Kidney (tissue), 14 donors: ENCODE measurements around the gene PEX14. TPM values are rescaled to one million over a fixed set of nuclear protein-coding genes. Genes with fewer than 3 reads are reported as not detected.

ENCODE experiments used
- DNase-seq, 5 donors: peaks; one replicate each; pipeline ENCODE4 v3.0.0-alpha.2; 2013 to 2020
- FAIRE-seq: peaks from 2 replicates; lab custom pipeline; 2012; peaks lifted over from hg19 to GRCh38; lab: Jason Lieb, UNC
- H3K27ac ChIP-seq, 2 donors: one replicate each; pipeline ENCODE4 v1.7.0; 2013; ENCODE audit warnings: low read depth in 2 of 2, low read length in 2 of 2, inconsistent platforms in 1 of 2
- H3K27me3 ChIP-seq: one replicate; pipeline ENCODE4 v1.7.1; 2013; ENCODE audit warnings: low read length, inconsistent platforms; ENCODE audit not compliant: control insufficient read depth, insufficient read depth
- H3K36me3 ChIP-seq, 3 donors: one replicate each; pipeline versions ENCODE4 v1.7.0 to v1.7.1; 2013; ENCODE audit warnings: low read length in 3 of 3, control low read depth in 1 of 3, inconsistent platforms in 1 of 3; ENCODE audit not compliant: insufficient read depth in 3 of 3, control insufficient read depth in 2 of 3
- H3K4me1 ChIP-seq, 3 donors: one replicate each; pipeline versions ENCODE4 v1.7.0 to v1.7.1; 2013; ENCODE audit warnings: low read length in 3 of 3, inconsistent platforms in 1 of 3, low read depth in 1 of 3; ENCODE audit not compliant: control insufficient read depth in 2 of 3, insufficient read depth in 2 of 3
- H3K4me3 ChIP-seq, 3 donors: one replicate each; pipeline versions ENCODE4 v1.7.0 to v1.8.1; 2013; ENCODE audit warnings: low read length in 3 of 3, control low read depth in 1 of 3, inconsistent platforms in 1 of 3
- H3K9ac ChIP-seq, 3 donors: one replicate each; pipeline versions ENCODE4 v1.7.0 to v1.7.1; 2013; ENCODE audit warnings: low read length in 3 of 3, control low read depth in 1 of 3, inconsistent platforms in 1 of 3
- H3K9me3 ChIP-seq, 3 donors: one replicate each; pipeline versions ENCODE4 v1.7.0 to v1.7.1; 2013; ENCODE audit warnings: low read length in 3 of 3, control low read depth in 1 of 3, inconsistent platforms in 1 of 3; ENCODE audit not compliant: control insufficient read depth in 2 of 3, insufficient read depth in 1 of 3
- intact Hi-C: fragments of 100-400 bp; cut with DNase I; formaldehyde crosslinking; loops from one replicate; pipeline ENCODE4 v1.11.1; 2022
- polyA plus RNA-seq: library from polyadenylated mRNA; stranded (reverse); fragments of 350-450 nt; fragmentation: Illumina TruSeq; extraction: RNeasy Lipid Tissue Mini Kit (QIAGEN cat#74804); gene quantifications from one replicate; pipeline ENCODE4 v1.2.3, GENCODE V29; 2014; ENCODE audit warnings: low read depth, low replicate concordance; ENCODE audit not compliant: insufficient read depth
- total RNA-seq: library from RNA; stranded (reverse); fragmentation: NEBNext Ultra II Directional; extraction: Animal tissue kit (Norgen Biotek cat#: 25700); gene quantifications from one replicate; pipeline ENCODE4 v1.2.1, GENCODE V29; 2021
- TF ChIP-seq, protein P1 (sequence below): IDR thresholded peaks from 3 replicates; pipeline ENCODE4 v1.5.1; 2012; ENCODE audit warnings: mild to moderate bottlenecking, moderate library complexity, borderline replicate concordance; ENCODE audit not compliant: insufficient read depth; ENCODE audit errors: extremely low read depth
- donor health status: control.
- donor health status: control.
- donor health status: control.
- donor health status: control.
- donor health status: control.
- donor health status: DM: yes; HTN: yes; CAD: no.
- donor health status: Normal renal cell carcinoma (clear cell type).

Gene PEX14
- total and polyA plus RNA-seq, 2 donors from 2014 or later = 22.8 to 25.8 TPM

DNA sequence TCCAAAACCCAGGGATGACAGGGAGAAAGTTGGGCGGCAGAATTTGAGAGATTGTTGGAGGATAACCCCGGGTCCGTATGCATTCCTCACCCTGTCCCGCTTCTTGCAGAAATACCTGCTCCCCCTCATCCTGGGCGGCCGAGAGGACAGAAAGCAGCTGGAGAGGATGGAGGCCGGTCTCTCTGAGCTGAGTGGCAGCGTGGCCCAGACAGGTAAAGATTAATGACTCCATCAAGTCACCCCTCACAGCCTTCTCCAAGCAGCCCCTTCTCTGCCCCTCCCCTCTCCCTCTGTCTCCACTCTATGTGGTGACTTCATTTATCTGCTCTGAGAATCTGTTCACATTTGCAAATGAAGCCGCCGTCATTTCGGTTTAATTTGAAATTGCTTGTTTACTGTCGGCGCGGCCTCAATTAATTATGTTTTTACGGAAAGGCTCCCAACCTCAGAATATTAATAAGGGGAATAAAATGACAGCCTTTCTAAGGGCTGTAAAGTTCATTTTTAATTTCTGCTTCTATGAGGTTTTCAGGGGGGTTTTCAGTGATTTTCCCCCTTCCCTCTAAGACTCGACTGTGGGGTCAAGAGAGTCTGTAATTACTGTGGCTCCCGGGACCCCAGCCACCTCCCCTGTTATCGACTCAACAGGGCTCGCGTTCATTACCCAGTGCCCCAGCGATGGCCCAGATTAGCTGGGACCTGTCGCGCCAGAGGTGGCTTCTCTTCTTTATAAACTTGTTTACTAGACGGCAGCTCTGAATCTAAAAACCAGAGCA lies 148.3 kb downstream of the PEX14 start:
- no peak overlapping the region for H3K27ac ChIP-seq
- no peak for FAIRE-seq
- intact Hi-C loops = no loop called here
- no peaks in the 10 kb centered on the region for H3K27me3 ChIP-seq
- peaks cover 0 to 7% (median 0%) of the 10 kb centered on the region in 3 donors for H3K36me3 ChIP-seq
- TF ChIP-seq, protein P1, sequence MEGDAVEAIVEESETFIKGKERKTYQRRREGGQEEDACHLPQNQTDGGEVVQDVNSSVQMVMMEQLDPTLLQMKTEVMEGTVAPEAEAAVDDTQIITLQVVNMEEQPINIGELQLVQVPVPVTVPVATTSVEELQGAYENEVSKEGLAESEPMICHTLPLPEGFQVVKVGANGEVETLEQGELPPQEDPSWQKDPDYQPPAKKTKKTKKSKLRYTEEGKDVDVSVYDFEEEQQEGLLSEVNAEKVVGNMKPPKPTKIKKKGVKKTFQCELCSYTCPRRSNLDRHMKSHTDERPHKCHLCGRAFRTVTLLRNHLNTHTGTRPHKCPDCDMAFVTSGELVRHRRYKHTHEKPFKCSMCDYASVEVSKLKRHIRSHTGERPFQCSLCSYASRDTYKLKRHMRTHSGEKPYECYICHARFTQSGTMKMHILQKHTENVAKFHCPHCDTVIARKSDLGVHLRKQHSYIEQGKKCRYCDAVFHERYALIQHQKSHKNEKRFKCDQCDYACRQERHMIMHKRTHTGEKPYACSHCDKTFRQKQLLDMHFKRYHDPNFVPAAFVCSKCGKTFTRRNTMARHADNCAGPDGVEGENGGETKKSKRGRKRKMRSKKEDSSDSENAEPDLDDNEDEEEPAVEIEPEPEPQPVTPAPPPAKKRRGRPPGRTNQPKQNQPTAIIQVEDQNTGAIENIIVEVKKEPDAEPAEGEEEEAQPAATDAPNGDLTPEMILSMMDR = no peak
- peaks cover 0 to 5% (median 5%) of the 10 kb centered on the region in 3 donors for H3K4me1 ChIP-seq
- H3K4me3 ChIP-seq = no peak overlapping the region
- H3K9me3 ChIP-seq = no peaks in the 10 kb centered on the region
- H3K9ac ChIP-seq = no peak overlapping the region
- DNase-seq = peak in 1 of 5 donors; percentile 45

DNA sequence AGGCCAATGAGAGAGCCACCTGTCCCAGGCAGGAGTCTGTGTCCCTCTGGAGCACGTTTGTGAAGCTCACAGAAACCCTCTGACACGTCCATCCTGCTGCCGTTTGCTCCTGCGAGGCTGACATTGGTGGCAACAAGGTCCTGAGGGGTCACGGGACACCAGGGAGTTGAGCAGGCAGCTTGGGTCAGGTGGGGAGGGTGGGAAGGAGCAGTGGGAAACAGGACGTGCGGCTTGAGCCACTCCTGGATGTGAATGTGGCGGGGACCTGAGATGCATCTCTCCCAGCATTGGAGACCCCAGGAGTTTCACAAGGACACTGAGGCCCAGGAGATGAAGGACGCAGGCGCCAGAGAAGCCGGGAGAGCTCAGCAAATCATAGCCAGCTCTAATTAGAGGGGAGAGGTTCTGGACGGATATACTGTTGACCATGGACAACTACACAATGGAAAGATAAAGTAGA lies 149.0 kb downstream of the PEX14 start:
- intact Hi-C loops = no loop called here
- Histone ChIP-seq H3K9ac (no peak overlapping the region), H3K9me3 (no peaks in the 10 kb centered on the region), H3K27ac (no peak overlapping the region), H3K27me3 (no peaks in the 10 kb centered on the region), H3K4me3 (no peak overlapping the region), H3K36me3 (peaks cover 0 to 7% (median 0%) of the 10 kb centered on the region in 3 donors), H3K4me1 (peaks cover 0 to 10% (median 5%) of the 10 kb centered on the region in 3 donors)
- FAIRE-seq = no peak
- DNase-seq = peak in 1 of 5 donors; percentile 35
- TF ChIP-seq, protein P1 = no peak

DNA sequence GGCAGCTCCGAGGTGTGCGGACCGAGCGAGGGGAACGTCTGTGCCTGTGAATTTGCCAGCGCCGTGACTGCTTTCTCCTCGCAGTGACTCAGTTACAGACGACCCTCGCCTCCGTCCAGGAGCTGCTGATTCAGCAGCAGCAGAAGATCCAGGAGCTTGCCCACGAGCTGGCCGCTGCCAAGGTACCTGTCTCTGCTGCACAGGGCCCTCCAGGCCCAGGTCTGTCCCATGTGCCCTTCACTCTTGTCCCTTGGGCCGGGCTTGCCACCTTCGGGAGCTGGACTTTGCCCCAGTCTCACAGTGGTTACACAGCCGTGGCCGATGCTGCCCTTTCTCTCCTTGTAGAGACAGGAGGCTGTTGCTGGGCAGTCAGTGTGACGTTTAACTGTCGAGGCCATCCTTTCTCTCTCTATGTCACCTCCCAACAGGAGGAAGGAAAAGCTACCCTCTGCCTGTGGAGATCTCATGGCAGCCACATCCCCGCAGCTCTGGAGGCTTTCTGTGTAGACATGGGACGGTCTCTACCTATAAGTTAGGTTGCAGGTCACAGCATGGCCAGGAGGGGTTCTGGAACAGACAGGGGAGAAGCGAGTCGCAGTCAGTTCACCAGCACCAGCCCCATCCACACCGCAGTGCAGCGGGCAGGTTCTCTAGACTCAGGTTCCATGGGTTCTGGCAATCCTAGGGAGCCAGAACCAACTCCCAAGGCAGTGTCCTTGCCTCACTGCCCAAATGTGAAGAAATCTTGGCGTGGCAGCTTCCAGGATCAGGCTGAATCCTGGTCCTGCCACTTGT lies 149.7 kb downstream of the PEX14 start:
- TF ChIP-seq, protein P1 = no peak
- Histone ChIP-seq H3K27me3 (no peaks in the 10 kb centered on the region), H3K4me3 (no peak overlapping the region), H3K9me3 (no peaks in the 10 kb centered on the region), H3K4me1 (peaks cover 0 to 11% (median 10%) of the 10 kb centered on the region in 3 donors), H3K36me3 (peaks cover 0 to 7% (median 0%) of the 10 kb centered on the region in 3 donors), H3K27ac (no peak overlapping the region), H3K9ac (no peak overlapping the region)
- FAIRE-seq (no peak), DNase-seq (peak in 1 of 5 donors; percentile 35)
- intact Hi-C loops = no loop called here
